OCI-LY3 (cell line): Measurements from ENCODE around the gene TUBGCP2.

Experiments
- H2AFZ ChIP-seq: fragments of 200-600, 300-600 bp; shearing (Covaris generic); 2 replicates; pipeline ENCODE4 v1.6.0; 2014; ENCODE audit warnings: antibody characterized with exemption, low read depth, low read length
- H3K27ac ChIP-seq: fragments of 200-600, 300-600 bp; sonication (generic); 2 replicates; pipeline ENCODE4 v1.5.1; 2014; ENCODE audit warnings: mild to moderate bottlenecking, low read length, moderate library complexity, mixed read lengths
- H3K27me3 ChIP-seq: fragments of 200-600, 300-600 bp; sonication (generic); 2 replicates; pipeline ENCODE4 v1.6.1; 2014; ENCODE audit warnings: low read depth, low read length, mixed read lengths
- H3K36me3 ChIP-seq: fragments of 200-600, 300-600 bp; sonication (generic); replicated peaks from 2 replicates; pipeline ENCODE3; 2014; ENCODE audit warnings: low read depth, low read length, mixed read lengths
- H3K4me1 ChIP-seq: fragments of 300-600, 200-600 bp; sonication (generic); 2 replicates; pipeline ENCODE4 v1.6.1; 2014; ENCODE audit warnings: low read length, mixed read lengths
- H3K4me2 ChIP-seq: fragments of 200-600, 300-600 bp; sonication (generic); 2 replicates; pipeline ENCODE4 v1.6.1; 2014; ENCODE audit warnings: low read length, mixed read lengths
- H3K4me3 ChIP-seq: fragments of 300-600, 200-600 bp; sonication (generic); 2 replicates; pipeline ENCODE4 v1.5.1; 2014; ENCODE audit warnings: antibody characterized with exemption, mild to moderate bottlenecking, low read length, moderate library complexity
- H3K79me2 ChIP-seq: fragments of 300-600, 200-600 bp; shearing (Covaris generic); 2 replicates; pipeline ENCODE4 v1.6.1; 2014; ENCODE audit warnings: mild to moderate bottlenecking, low read length, mixed read lengths
- H3K9ac ChIP-seq: fragments of 300-600, 200-600 bp; shearing (Covaris generic); 2 replicates; pipeline ENCODE4 v1.6.0; 2014; ENCODE audit warnings: mild to moderate bottlenecking, low read length, moderate library complexity
- H3K9me3 ChIP-seq: fragments of 200-600, 300-600 bp; shearing (Covaris generic); 2 replicates; pipeline ENCODE4 v1.6.1; 2014; ENCODE audit warnings: low read length, mixed read lengths; ENCODE audit not compliant: insufficient read depth
- H4K20me1 ChIP-seq: fragments of 200-600, 300-600 bp; sonication (generic); 2 replicates; pipeline ENCODE4 v1.6.1; 2016; ENCODE audit warnings: low read length, mixed read lengths; ENCODE audit not compliant: insufficient read depth
- EZH2phosphoT487 ChIP-seq: fragments of 200-600 bp; shearing (Covaris generic); IDR thresholded peaks from 2 replicates; pipeline ENCODE4 v1.6.1; 2018; ENCODE audit warnings: antibody characterized with exemption, mixed run types, low read depth
- TF ChIP-seq, protein P1 (sequence below): fragments of 200-600, 300-600 bp; sonication (generic); IDR thresholded peaks from 2 replicates; pipeline ENCODE4 v1.5.1; 2014; ENCODE audit warnings: antibody characterized with exemption, low read length, low read depth

Gene TUBGCP2

DNA sequence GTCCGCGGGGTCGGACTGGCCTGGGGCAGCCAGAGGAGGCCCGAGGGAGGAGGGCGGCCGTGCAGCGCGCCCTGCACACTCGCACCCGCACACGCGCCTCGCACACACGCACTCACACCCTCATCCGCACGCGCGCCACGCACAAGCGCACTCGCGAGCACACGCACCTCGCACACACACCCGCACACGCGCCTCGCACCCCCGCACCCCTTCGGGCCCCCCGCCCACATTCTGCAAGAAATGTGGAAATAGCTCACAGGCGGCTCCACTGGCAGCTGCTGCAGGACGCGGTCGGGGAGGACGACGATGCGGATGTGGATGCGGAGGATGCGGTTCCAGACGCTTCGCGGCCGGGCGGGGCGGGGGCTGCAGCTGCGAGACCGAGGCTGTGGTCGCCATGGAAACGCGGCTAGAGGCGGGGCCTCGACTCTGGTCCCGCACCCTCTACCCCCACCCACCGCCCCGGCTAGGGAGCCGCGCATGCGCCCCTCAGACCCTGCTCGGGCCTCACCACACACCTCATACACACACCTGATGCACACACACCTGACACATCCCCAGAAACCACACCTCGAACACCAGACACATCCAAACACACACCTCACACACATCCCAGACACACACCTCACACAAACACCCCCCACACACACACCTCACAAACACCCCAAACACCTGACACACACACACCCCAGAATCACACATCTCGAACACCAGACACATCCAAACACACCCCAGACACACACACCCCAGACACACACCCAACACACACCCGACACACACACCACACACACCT, 28.1 kb upstream of the TUBGCP2 start, which contains the start of gene CALY:
CALY (minus strand) TSS at position 320 of the 793 bp plus-strand sequence. CDS start 7,907 bp downstream, outside the sequence.
- H3K27me3 ChIP-seq: no peaks in the 10 kb centered on the region
- H3K4me1 ChIP-seq: no peaks in the 10 kb centered on the region
- H3K4me2 ChIP-seq: no peak within 1 kb of the TSS
- H3K9me3 ChIP-seq: no peaks in the 10 kb centered on the region
- no peaks in the 10 kb centered on the region for H4K20me1 ChIP-seq
- H3K79me2 ChIP-seq: no peaks in the 10 kb centered on the region
- TF ChIP-seq, protein P1, sequence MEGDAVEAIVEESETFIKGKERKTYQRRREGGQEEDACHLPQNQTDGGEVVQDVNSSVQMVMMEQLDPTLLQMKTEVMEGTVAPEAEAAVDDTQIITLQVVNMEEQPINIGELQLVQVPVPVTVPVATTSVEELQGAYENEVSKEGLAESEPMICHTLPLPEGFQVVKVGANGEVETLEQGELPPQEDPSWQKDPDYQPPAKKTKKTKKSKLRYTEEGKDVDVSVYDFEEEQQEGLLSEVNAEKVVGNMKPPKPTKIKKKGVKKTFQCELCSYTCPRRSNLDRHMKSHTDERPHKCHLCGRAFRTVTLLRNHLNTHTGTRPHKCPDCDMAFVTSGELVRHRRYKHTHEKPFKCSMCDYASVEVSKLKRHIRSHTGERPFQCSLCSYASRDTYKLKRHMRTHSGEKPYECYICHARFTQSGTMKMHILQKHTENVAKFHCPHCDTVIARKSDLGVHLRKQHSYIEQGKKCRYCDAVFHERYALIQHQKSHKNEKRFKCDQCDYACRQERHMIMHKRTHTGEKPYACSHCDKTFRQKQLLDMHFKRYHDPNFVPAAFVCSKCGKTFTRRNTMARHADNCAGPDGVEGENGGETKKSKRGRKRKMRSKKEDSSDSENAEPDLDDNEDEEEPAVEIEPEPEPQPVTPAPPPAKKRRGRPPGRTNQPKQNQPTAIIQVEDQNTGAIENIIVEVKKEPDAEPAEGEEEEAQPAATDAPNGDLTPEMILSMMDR: no peak
- TF ChIP-seq EZH2phosphoT487: no peak
- H2AFZ ChIP-seq: no peak within 1 kb of the TSS
- no peak within 1 kb of the TSS for H3K27ac ChIP-seq
- H3K36me3 ChIP-seq: no peaks in the 10 kb centered on the region
- no peak within 1 kb of the TSS for H3K4me3 ChIP-seq
- no peak within 1 kb of the TSS for H3K9ac ChIP-seq

DNA sequence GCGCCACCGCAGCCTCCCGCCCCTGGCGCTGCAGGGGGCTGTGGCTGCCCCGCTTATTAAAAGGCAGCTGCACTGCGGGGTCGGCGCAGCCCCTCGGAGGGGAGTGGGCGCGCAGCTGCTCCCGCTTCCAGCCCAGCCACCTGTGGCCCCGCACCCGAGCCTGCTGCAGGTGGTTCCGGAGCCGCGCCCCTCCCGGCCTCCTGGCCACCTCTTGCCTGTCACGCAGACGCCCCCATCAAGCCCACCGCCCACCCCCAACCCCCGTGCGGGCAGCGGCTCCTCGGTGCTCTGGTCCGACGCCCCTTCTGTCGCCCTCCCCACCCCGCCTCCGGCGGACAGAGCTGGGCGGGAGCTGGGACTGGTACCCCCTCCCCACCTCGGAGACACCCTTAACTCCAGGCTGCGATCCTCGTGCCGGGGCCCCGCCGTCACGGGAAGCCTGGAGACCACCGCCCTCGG, 27.5 kb upstream of the TUBGCP2 start:
- no peaks in the 10 kb centered on the region for H3K9me3 ChIP-seq
- no peak overlapping the region for H2AFZ ChIP-seq
- H3K27ac ChIP-seq: no peak overlapping the region
- H3K4me2 ChIP-seq: no peak overlapping the region
- no peaks in the 10 kb centered on the region for H3K79me2 ChIP-seq
- no peak overlapping the region for H3K9ac ChIP-seq
- H4K20me1 ChIP-seq: no peaks in the 10 kb centered on the region
- H3K27me3 ChIP-seq: peaks cover under 1% of the 10 kb centered on the region; the same call in 1 of the 2 replicates
- H3K4me3 ChIP-seq: no peak overlapping the region
- H3K4me1 ChIP-seq: no peaks in the 10 kb centered on the region
- no peak for TF ChIP-seq EZH2phosphoT487
- H3K36me3 ChIP-seq: no peaks in the 10 kb centered on the region

DNA sequence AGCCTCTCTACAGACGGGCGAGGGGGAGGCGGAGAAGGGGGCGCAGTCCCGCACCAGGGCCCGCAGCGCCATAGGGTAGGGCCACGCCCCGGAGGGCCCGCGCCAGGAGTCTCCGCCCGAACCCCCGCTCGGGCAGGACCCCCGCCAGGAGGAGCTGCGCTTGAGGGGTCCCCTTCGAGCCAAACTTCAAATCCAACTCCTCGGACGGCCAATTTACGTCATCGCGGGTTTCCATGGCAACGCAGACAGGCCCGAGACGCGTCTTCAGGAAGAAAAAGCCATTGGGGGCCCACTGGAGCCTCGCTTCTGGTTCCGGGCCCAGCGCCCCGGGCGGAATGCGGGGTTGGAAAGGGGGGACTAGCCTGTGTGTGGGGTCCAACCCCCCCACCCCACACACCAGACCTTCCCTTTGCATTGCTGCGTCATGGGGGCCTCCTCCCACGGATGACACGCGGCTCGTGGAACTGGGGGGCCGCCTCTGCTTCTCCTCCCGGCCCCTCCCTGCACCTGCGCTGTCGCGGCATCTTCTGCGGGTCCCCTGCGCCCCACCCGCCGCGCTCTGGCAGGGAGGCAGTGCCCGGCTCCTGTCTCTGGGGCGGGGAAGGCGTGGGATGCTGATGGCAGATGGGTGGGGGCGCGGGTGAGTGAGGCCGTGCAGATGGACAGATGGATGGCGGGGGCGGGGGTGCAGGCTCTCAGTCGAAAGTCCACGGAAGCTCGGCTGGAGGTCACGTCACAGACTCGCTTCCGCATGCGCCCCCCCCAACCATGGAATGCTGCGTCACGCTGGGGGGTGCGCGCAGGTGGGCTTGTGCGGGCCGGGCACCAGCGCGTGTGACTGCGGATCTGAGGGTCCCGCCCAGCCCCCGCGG, 26.8 kb upstream of the TUBGCP2 start:
- no peak overlapping the region for H3K4me3 ChIP-seq
- H3K9ac ChIP-seq: no peak overlapping the region
- no peaks in the 10 kb centered on the region for H4K20me1 ChIP-seq
- H3K27ac ChIP-seq: no peak overlapping the region
- TF ChIP-seq, protein P1: no peak
- TF ChIP-seq EZH2phosphoT487: no peak
- no peaks in the 10 kb centered on the region for H3K79me2 ChIP-seq
- H3K4me1 ChIP-seq: no peaks in the 10 kb centered on the region
- H3K36me3 ChIP-seq: no peaks in the 10 kb centered on the region
- H3K4me2 ChIP-seq: no peak overlapping the region
- peaks cover 5% of the 10 kb centered on the region; the same call in 1 of the 2 replicates for H3K27me3 ChIP-seq
- H2AFZ ChIP-seq: no peak overlapping the region
- no peaks in the 10 kb centered on the region for H3K9me3 ChIP-seq

DNA sequence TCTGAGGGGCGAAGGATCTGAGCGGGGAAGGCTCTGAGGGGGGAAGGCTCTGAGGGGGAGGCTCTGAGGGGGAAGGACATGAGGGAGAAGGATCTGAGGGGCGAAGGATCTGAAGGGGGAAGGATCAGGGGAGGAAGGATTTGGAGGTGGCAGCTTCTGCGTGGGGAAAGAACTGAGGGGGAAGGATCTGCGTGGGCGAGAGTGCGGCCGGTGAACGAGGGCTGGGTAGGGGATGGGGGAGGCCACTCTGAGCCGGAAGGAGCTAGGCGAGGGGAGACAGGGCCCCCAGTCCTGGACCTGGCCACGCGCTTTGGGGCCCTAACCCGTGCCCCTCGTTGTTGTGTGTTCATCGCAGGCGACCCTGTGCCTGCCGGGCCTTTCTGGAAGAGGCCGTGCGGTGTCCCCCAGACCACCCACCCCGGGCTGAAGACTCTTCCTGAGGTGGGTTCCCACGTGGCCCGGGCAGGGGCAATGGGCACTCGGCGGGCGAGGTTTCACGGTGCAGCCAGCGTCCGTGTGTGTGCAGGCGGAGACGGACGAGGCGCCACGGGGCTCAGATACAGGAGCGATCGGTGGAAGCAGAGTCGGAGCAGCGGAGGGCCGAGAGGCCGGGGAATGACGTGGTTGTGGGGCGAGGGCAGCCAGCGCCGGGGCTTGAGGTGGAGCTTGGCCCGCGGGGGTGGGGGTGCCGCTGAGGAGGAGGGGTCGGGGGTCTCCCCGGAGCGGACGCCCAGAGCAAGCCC, 26.0 kb upstream of the TUBGCP2 start:
- Histone ChIP-seq H3K9me3 (no peaks in the 10 kb centered on the region), H2AFZ (no peak overlapping the region), H3K4me2 (no peak overlapping the region), H3K4me1 (no peaks in the 10 kb centered on the region), H3K27ac (no peak overlapping the region), H3K79me2 (no peaks in the 10 kb centered on the region), H3K27me3 (peaks cover 5% of the 10 kb centered on the region; the same call in 1 of the 2 replicates), H3K36me3 (no peaks in the 10 kb centered on the region), H3K9ac (no peak overlapping the region), H4K20me1 (no peaks in the 10 kb centered on the region), H3K4me3 (no peak overlapping the region)
- no peak for TF ChIP-seq EZH2phosphoT487
- TF ChIP-seq, protein P1: no peak
